HepG2 (cell line): ENCODE data around the gene ASB16. TPM values are rescaled to one million over a fixed set of nuclear protein-coding genes. Genes with fewer than 3 reads are reported as not detected.
A peak's percentile ranks its signal among the peaks of the same experiment; 100 is the strongest.

Source experiments
- CBX2 ChIP-seq, 2 experiments: fragments of 200-600 bp in 1 of 2; sonication (generic); formaldehyde crosslinking in 1 of 2; IDR thresholded peaks; 2 replicates each; pipeline versions ENCODE4 v1.7.0 to v1.8.1; 2018 to 2022; ENCODE audit warnings: low read depth in 2 of 2, low read length in 1 of 2, mild to moderate bottlenecking in 1 of 2, missing genetic modification reagents in 1 of 2
- ETV6 ChIP-seq: sonication (generic); formaldehyde crosslinking; conservative IDR thresholded peaks from 2 replicates; pipeline ENCODE4 v1.4.0; 2020; ENCODE audit warnings: missing genetic modification reagents
- FOXA1 ChIP-seq, 2 experiments: fragments of 450-650 bp in 1 of 2; sonication (generic) in 1 of 2; formaldehyde crosslinking in 1 of 2; IDR thresholded peaks; 2 replicates each; pipeline versions ENCODE4 v1.4.0 to v1.6.1; 2016 to 2020; ENCODE audit warnings: missing genetic modification reagents in 1 of 2
- GABPB1 ChIP-seq: IDR thresholded peaks from 2 replicates; pipeline ENCODE4 v1.6.1; 2016; ENCODE audit warnings: mild to moderate bottlenecking, missing genetic modification reagents, moderate library complexity, missing compliant biosample characterization
- GATAD2A ChIP-seq: IDR thresholded peaks from 2 replicates; pipeline ENCODE4 v1.6.1; 2016
- HNRNPLL ChIP-seq: fragments of 200-400 bp; formaldehyde crosslinking; IDR thresholded peaks from 2 replicates; pipeline ENCODE4 v1.6.1; 2017; ENCODE audit warnings: mild to moderate bottlenecking, low read depth, low read length; ENCODE audit not compliant: poor library complexity, severe bottlenecking
- HOXA5 ChIP-seq: sonication (generic); formaldehyde crosslinking; IDR thresholded peaks from 2 replicates; pipeline ENCODE4 v1.4.0; 2020; ENCODE audit warnings: missing genetic modification reagents
- KMT2B ChIP-seq: IDR thresholded peaks from 2 replicates; pipeline ENCODE4 v1.6.1; 2016; ENCODE audit warnings: missing genetic modification reagents, missing compliant biosample characterization
- NFRKB ChIP-seq: fragments of 450-650 bp; IDR thresholded peaks from 2 replicates; pipeline ENCODE4 v1.6.1; 2017
- NR2F1 ChIP-seq, 2 experiments: fragments of 450-650 bp in 1 of 2; formaldehyde crosslinking in 1 of 2; IDR thresholded peaks; 2 replicates each; pipeline versions ENCODE4 v1.5.0 to v1.6.1; 2016 to 2020; ENCODE audit warnings: mild to moderate bottlenecking in 1 of 2, missing compliant biosample characterization in 1 of 2, missing genetic modification reagents in 1 of 2, moderate library complexity in 1 of 2
- NR2F2 ChIP-seq: IDR thresholded peaks from 2 replicates; pipeline ENCODE4 v1.6.1; 2012; ENCODE audit warnings: low read depth, inconsistent platforms, borderline replicate concordance
- TBX3 ChIP-seq: fragments of 450-650 bp; IDR thresholded peaks from 2 replicates; pipeline ENCODE4 v1.6.1; 2017; ENCODE audit warnings: antibody characterized with exemption, mild to moderate bottlenecking, inconsistent platforms, borderline replicate concordance
- TGIF2 ChIP-seq: IDR thresholded peaks from 2 replicates; pipeline ENCODE4 v1.6.1; 2016; ENCODE audit warnings: control low read depth, missing compliant biosample characterization
- THAP7 ChIP-seq: sonication (generic); formaldehyde crosslinking; IDR thresholded peaks from 2 replicates; pipeline ENCODE4 v1.8.1; 2023; ENCODE audit warnings: mild to moderate bottlenecking, missing genetic modification reagents
- TOE1 ChIP-seq: sonication (generic); formaldehyde crosslinking; IDR thresholded peaks from 2 replicates; pipeline ENCODE4 v1.4.0; 2020; ENCODE audit warnings: mild to moderate bottlenecking, missing genetic modification reagents
- TP53 ChIP-seq: sonication (generic); formaldehyde crosslinking; conservative IDR thresholded peaks from 2 replicates; pipeline ENCODE4 v1.4.0; 2020; ENCODE audit warnings: missing genetic modification reagents
- ZBTB43 ChIP-seq: sonication (generic); formaldehyde crosslinking; conservative IDR thresholded peaks from 2 replicates; pipeline ENCODE4 v1.4.0; 2020; ENCODE audit warnings: missing genetic modification reagents
- ZNF136 ChIP-seq: sonication (generic); formaldehyde crosslinking; IDR thresholded peaks from 2 replicates; pipeline ENCODE4 v1.8.1; 2022; ENCODE audit warnings: low read depth, mild to moderate bottlenecking, moderate library complexity, missing genetic modification reagents
- ZNF724P ChIP-seq: sonication (generic); formaldehyde crosslinking; IDR thresholded peaks from 2 replicates; pipeline ENCODE4 v1.8.0; 2022; ENCODE audit warnings: missing genetic modification reagents, borderline replicate concordance
- polyA plus RNA-seq, 8 experiments: library from polyadenylated mRNA; depleted of rRNA in 3 of 8; stranded (reverse) in 7 of 8; unstranded in 1 of 8; fragments of >200 nt; fragmentation: Illumina TruSeq in 4 of 8; extraction: Trizol in 4 of 8; gene quantifications; 2 replicates each; pipeline versions ENCODE4 v1.2.1 to v1.2.3, GENCODE V29; 2011 to 2016; ENCODE audit warnings: low read depth in 4 of 8, missing spikeins in 1 of 8, mixed read lengths in 1 of 8; ENCODE audit not compliant: insufficient read depth in 1 of 8
- total RNA-seq, 5 experiments: library from RNA; depleted of rRNA; stranded (reverse); fragments of >200 nt; fragmentation: Illumina TruSeq; extraction: Trizol; gene quantifications; 2 replicates each; pipeline ENCODE4 v1.2.3, GENCODE V29; 2016; ENCODE audit warnings: low read depth in 1 of 5
- TF ChIP-seq, protein P1 (sequence below): sonication (generic); formaldehyde crosslinking; IDR thresholded peaks from 2 replicates; pipeline ENCODE4 v1.4.0; 2020; ENCODE audit warnings: missing genetic modification reagents
- TF ChIP-seq, protein P2 (sequence below): sonication (generic); formaldehyde crosslinking; IDR thresholded peaks from 2 replicates; pipeline ENCODE4 v1.5.0; 2020; ENCODE audit warnings: mild to moderate bottlenecking, missing genetic modification reagents, borderline replicate concordance
- TF ChIP-seq, protein P3 (sequence below): IDR thresholded peaks from 2 replicates; pipeline ENCODE4 v1.6.1; 2016; ENCODE audit warnings: missing compliant biosample characterization, missing genetic modification reagents, borderline replicate concordance

ASB16 gene
- total and polyA plus RNA-seq, 2 of the 13 experiments (the other 11 are each of a cell fraction or from before 2014, with no cell fraction given): 0.07 TPM; not detected in 1

- TF ChIP-seq FOXA1 (IDR thresholded peaks at IDR 0.05) (no peak), FOXA1 (CRISPR knock-in tag; IDR thresholded peaks at IDR 0.05) (no peak), HOXA5 (CRISPR knock-in tag) (no peak), THAP7 (CRISPR knock-in tag) (no peak), GATAD2A (CRISPR knock-in tag) (no peak), GABPB1 (CRISPR knock-in tag) (no peak; the same call in 1 of the 2 replicates), TOE1 (CRISPR knock-in tag) (no peak), ETV6 (CRISPR knock-in tag) (0 out of 2 replicates have a peak, but pooled peaks have one; percentile 46), HNRNPLL (peak; percentile 73), ZBTB43 (CRISPR knock-in tag) (no peak), CBX2 (IDR thresholded peaks at IDR 0.05; ENCODE audit: low read depth, low read length) (no peak), CBX2 (CRISPR knock-in tag; IDR thresholded peaks at IDR 0.05; ENCODE audit: low read depth) (no peak), KMT2B (no peak), ZNF724P (CRISPR knock-in tag) (peak; percentile 40; the same call in 1 of the 2 replicates), NFRKB (no peak), ZNF136 (CRISPR knock-in tag) (no peak), NR2F2 (no peak), TBX3 (no peak), TGIF2 (0 out of 2 replicates have a peak, but pooled peaks have one; percentile 62), TP53 (CRISPR knock-in tag) (no peak), NR2F1 (CRISPR knock-in tag; IDR thresholded peaks at IDR 0.05) (no peak)
- TF ChIP-seq, protein P1, sequence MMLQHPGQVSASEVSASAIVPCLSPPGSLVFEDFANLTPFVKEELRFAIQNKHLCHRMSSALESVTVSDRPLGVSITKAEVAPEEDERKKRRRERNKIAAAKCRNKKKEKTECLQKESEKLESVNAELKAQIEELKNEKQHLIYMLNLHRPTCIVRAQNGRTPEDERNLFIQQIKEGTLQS (CRISPR knock-in tag): no peak
- TF ChIP-seq, protein P2, sequence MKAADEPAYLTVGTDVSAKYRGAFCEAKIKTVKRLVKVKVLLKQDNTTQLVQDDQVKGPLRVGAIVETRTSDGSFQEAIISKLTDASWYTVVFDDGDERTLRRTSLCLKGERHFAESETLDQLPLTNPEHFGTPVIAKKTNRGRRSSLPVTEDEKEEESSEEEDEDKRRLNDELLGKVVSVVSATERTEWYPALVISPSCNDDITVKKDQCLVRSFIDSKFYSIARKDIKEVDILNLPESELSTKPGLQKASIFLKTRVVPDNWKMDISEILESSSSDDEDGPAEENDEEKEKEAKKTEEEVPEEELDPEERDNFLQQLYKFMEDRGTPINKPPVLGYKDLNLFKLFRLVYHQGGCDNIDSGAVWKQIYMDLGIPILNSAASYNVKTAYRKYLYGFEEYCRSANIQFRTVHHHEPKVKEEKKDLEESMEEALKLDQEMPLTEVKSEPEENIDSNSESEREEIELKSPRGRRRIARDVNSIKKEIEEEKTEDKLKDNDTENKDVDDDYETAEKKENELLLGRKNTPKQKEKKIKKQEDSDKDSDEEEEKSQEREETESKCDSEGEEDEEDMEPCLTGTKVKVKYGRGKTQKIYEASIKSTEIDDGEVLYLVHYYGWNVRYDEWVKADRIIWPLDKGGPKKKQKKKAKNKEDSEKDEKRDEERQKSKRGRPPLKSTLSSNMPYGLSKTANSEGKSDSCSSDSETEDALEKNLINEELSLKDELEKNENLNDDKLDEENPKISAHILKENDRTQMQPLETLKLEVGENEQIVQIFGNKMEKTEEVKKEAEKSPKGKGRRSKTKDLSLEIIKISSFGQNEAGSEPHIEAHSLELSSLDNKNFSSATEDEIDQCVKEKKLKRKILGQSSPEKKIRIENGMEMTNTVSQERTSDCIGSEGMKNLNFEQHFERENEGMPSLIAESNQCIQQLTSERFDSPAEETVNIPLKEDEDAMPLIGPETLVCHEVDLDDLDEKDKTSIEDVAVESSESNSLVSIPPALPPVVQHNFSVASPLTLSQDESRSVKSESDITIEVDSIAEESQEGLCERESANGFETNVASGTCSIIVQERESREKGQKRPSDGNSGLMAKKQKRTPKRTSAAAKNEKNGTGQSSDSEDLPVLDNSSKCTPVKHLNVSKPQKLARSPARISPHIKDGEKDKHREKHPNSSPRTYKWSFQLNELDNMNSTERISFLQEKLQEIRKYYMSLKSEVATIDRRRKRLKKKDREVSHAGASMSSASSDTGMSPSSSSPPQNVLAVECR (CRISPR knock-in tag): peak; percentile 44; the same call in 1 of the 2 replicates
- TF ChIP-seq, protein P3, sequence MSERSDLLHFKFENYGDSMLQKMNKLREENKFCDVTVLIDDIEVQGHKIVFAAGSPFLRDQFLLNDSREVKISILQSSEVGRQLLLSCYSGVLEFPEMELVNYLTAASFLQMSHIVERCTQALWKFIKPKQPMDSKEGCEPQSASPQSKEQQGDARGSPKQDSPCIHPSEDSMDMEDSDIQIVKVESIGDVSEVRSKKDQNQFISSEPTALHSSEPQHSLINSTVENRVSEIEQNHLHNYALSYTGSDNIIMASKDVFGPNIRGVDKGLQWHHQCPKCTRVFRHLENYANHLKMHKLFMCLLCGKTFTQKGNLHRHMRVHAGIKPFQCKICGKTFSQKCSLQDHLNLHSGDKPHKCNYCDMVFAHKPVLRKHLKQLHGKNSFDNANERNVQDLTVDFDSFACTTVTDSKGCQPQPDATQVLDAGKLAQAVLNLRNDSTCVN (CRISPR knock-in tag): no peak
Measured at GRCh38 chr17:44221084-44221861, 50.8 kb downstream of the ASB16 start (continued).
